ENCODE results near the gene METAP1D.

DNA sequence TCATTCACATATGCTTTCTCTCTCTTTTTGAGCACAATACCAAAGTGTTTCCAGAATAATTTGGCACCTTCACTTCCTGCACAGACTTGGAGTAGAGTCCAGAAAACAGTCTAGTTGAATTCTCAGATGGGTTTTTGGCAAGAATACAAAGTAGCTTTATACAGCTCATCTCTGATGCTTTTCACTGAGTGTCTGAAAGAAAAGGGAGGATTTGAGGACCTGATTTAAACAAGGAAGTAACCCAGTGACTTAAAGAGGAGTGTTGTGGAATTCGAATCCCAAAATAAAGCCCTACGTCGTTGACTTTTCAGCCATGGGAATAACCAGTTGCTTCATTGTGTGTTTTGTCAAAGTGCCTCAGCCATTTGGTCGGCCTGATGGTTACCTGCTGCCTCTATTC lies 31.8 kb downstream of the METAP1D start:
- TF ChIP-seq REST (IDR thresholded peaks at IDR 0.05; ENCODE audit: low read depth, low read length) (no peak), TAF1 (IDR thresholded peaks at IDR 0.05; ENCODE audit: borderline replicate concordance, low read depth, low read length) (no peak), CTCF (IDR thresholded peaks at IDR 0.05) (no peak), POLR2AphosphoS5 (IDR thresholded peaks at IDR 0.05; ENCODE audit: low read depth, low read length) (no peak), EZH2phosphoT487 (IDR thresholded peaks at IDR 0.05; ENCODE audit: borderline replicate concordance, low read depth) (no peak), EP300 (IDR thresholded peaks at IDR 0.05; ENCODE audit: borderline replicate concordance in 1 of 2, low read depth in 1 of 2, low read length in 1 of 2) (no peak)

All from SK-N-SH (cell line).